ENCODE measurements around the gene PREX1. TPM values are rescaled to one million over a fixed set of nuclear protein-coding genes. Genes with fewer than 3 reads are reported as not detected.

PREX1 gene
- total and polyA plus RNA-seq, 2 donors from 2014 or later = 8.5 to 38.2 TPM

GRCh38 chr20:48823476-48823875, 4.3 kb downstream of the PREX1 start:
- H3K4me1 ChIP-seq (ENCODE audit: control insufficient read depth in 2 of 3, insufficient read depth in 2 of 3, low read depth in 1 of 3, low read length in 3 of 3) = peaks cover 0 to 15% (median 0%) of the 10 kb centered on the region in 3 donors
- TF ChIP-seq, protein P1, sequence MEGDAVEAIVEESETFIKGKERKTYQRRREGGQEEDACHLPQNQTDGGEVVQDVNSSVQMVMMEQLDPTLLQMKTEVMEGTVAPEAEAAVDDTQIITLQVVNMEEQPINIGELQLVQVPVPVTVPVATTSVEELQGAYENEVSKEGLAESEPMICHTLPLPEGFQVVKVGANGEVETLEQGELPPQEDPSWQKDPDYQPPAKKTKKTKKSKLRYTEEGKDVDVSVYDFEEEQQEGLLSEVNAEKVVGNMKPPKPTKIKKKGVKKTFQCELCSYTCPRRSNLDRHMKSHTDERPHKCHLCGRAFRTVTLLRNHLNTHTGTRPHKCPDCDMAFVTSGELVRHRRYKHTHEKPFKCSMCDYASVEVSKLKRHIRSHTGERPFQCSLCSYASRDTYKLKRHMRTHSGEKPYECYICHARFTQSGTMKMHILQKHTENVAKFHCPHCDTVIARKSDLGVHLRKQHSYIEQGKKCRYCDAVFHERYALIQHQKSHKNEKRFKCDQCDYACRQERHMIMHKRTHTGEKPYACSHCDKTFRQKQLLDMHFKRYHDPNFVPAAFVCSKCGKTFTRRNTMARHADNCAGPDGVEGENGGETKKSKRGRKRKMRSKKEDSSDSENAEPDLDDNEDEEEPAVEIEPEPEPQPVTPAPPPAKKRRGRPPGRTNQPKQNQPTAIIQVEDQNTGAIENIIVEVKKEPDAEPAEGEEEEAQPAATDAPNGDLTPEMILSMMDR (IDR thresholded peaks at IDR 0.05; ENCODE audit: borderline replicate concordance, extremely low read depth, insufficient read depth) = no peak
- H3K9me3 ChIP-seq (ENCODE audit: control insufficient read depth in 2 of 3, insufficient read depth in 1 of 3, low read length in 3 of 3) = no peaks in the 10 kb centered on the region
- FAIRE-seq (no peak), DNase-seq (no peak)
- intact Hi-C loops (cut with DNase I) = no loop called here
- H3K4me3 ChIP-seq (ENCODE audit: low read length in 3 of 3) = no peak overlapping the region
- H3K9ac ChIP-seq (ENCODE audit: low read length in 3 of 3) = no peak overlapping the region
- no peak overlapping the region for H3K27ac ChIP-seq (ENCODE audit: low read depth in 2 of 2, low read length in 2 of 2)
- H3K27me3 ChIP-seq (ENCODE audit: control insufficient read depth, insufficient read depth, low read length) = no peaks in the 10 kb centered on the region
- H3K36me3 ChIP-seq (ENCODE audit: control insufficient read depth in 2 of 3, insufficient read depth in 3 of 3, low read length in 3 of 3) = no peaks in the 10 kb centered on the region

GRCh38 chr20:48822879-48823385, 4.9 kb downstream of the PREX1 start:
- Histone ChIP-seq H3K9me3 (ENCODE audit: control insufficient read depth in 2 of 3, insufficient read depth in 1 of 3, low read length in 3 of 3) (no peaks in the 10 kb centered on the region), H3K9ac (ENCODE audit: low read length in 3 of 3) (no peak overlapping the region), H3K27me3 (ENCODE audit: control insufficient read depth, insufficient read depth, low read length) (no peaks in the 10 kb centered on the region), H3K27ac (ENCODE audit: low read depth in 2 of 2, low read length in 2 of 2) (no peak overlapping the region), H3K4me3 (ENCODE audit: low read length in 3 of 3) (no peak overlapping the region), H3K4me1 (ENCODE audit: control insufficient read depth in 2 of 3, insufficient read depth in 2 of 3, low read depth in 1 of 3, low read length in 3 of 3) (peaks cover 0 to 15% (median 0%) of the 10 kb centered on the region in 3 donors), H3K36me3 (ENCODE audit: control insufficient read depth in 2 of 3, insufficient read depth in 3 of 3, low read length in 3 of 3) (no peaks in the 10 kb centered on the region)
- TF ChIP-seq, protein P1 (IDR thresholded peaks at IDR 0.05; ENCODE audit: borderline replicate concordance, extremely low read depth, insufficient read depth) = no peak
- FAIRE-seq (no peak), DNase-seq (no peak)
- intact Hi-C loops (cut with DNase I) = no loop called here

DNA sequence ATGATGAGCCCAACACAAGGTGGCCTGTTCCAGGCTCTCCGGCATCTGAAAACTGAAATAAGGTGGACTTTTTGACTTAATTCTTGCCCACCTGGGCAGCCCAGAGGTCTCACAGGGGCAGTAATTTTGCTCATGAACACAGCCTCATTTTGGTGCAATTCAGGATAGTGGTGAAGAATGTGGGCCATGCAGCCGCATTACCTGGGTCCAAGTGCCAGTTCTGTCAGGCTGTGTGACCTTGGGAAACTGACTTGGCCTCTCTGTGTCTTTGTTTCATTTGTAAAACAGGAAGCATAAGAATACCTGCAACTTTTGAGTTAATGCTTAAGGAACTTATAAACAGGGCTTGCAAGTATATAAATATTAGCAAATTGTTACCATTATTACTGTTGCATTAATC, 5.6 kb downstream of the PREX1 start:
- Histone ChIP-seq H3K4me3 (ENCODE audit: low read length in 3 of 3) (no peak overlapping the region), H3K4me1 (ENCODE audit: control insufficient read depth in 2 of 3, insufficient read depth in 2 of 3, low read depth in 1 of 3, low read length in 3 of 3) (peaks cover 0 to 15% (median 0%) of the 10 kb centered on the region in 3 donors), H3K27me3 (ENCODE audit: control insufficient read depth, insufficient read depth, low read length) (no peaks in the 10 kb centered on the region), H3K9ac (ENCODE audit: low read length in 3 of 3) (no peak overlapping the region), H3K36me3 (ENCODE audit: control insufficient read depth in 2 of 3, insufficient read depth in 3 of 3, low read length in 3 of 3) (no peaks in the 10 kb centered on the region), H3K27ac (ENCODE audit: low read depth in 2 of 2, low read length in 2 of 2) (no peak overlapping the region), H3K9me3 (ENCODE audit: control insufficient read depth in 2 of 3, insufficient read depth in 1 of 3, low read length in 3 of 3) (no peaks in the 10 kb centered on the region)
- FAIRE-seq = no peak
- DNase-seq = no peak
- TF ChIP-seq, protein P1 (IDR thresholded peaks at IDR 0.05; ENCODE audit: borderline replicate concordance, extremely low read depth, insufficient read depth) = no peak
- intact Hi-C loops (cut with DNase I) = no loop called here

Data from kidney (tissue), 14 donors.